K562 (cell line): Measurements from ENCODE around the gene CBFA2T2. TPM values are rescaled to one million over a fixed set of nuclear protein-coding genes. Genes with fewer than 3 reads are reported as not detected.
A peak's percentile ranks its signal among the peaks of the same experiment; 100 is the strongest.

Experiments used
- ATAC-seq: fragments of 200-7000 bp; cut with Tn5 transposase; 3 replicates; pipeline ENCODE4 v1.9.1; 2020; ENCODE audit warnings: moderate library complexity
- BruUV-seq: library from RNA; stranded (reverse); fragments of 400-500 nt; replicated peaks from 2 replicates; lab custom pipeline; 2021; lab: Mats Ljungman, UMichigan
- CTCF ChIA-PET: fragments of 300-600 bp; formaldehyde crosslinking; extraction: SDS; loops from one replicate; lab custom pipeline; 2021; ENCODE audit warnings: low intra/inter-chr PET ratio; lab: Yijun Ruan, JAX
- POLR2A ChIA-PET: fragments of 300-600, 350-650 bp; sonication (Branson Sonifier 250); formaldehyde crosslinking; extraction: SDS; loops from one replicate; lab custom pipeline; 2021; ENCODE audit warnings: antibody characterized with exemption, inconsistent platforms; lab: Yijun Ruan, JAX
- DNase-seq, 4 experiments: peaks; one replicate each; pipeline versions ENCODE4 v3.0.0 to v3.0.0-alpha.2; 2011 to 2018; ENCODE audit warnings: low spot score in 3 of 4, mixed read lengths in 3 of 4; ENCODE audit errors: extremely low read depth in 1 of 4
- FAIRE-seq: peaks from 2 replicates; lab custom pipeline; 2011; peaks lifted over from hg19 to GRCh38; lab: Jason Lieb, UNC
- H2AFZ ChIP-seq: 2 replicates; pipeline ENCODE4 v1.6.0; 2011; ENCODE audit warnings: low read depth, low read length, control low read depth, inconsistent platforms
- H3K27ac ChIP-seq: fragments of 200-600 bp; 3 replicates; pipeline ENCODE4 v1.8.0; 2011; ENCODE audit warnings: low read depth, mild to moderate bottlenecking, control low read depth, inconsistent platforms, low read length, moderate library complexity, mixed read lengths; ENCODE audit errors: extremely low read depth
- H3K27me3 ChIP-seq, 2 experiments: fragments of 300-600 bp in 1 of 2; 2 replicates in 1 of 2; 3 replicates in 1 of 2; pipeline versions ENCODE4 v1.6.0 to v1.8.0; 2011; ENCODE audit warnings: inconsistent platforms in 2 of 2, low read length in 2 of 2, mild to moderate bottlenecking in 1 of 2, mixed read lengths in 1 of 2, moderate library complexity in 1 of 2; ENCODE audit not compliant: control insufficient read depth in 2 of 2, insufficient read depth in 2 of 2
- H3K36me3 ChIP-seq: fragments of 300-600 bp; 3 replicates; pipeline ENCODE4 v1.8.0; 2011; ENCODE audit warnings: mild to moderate bottlenecking, low read length, inconsistent platforms; ENCODE audit not compliant: control insufficient read depth, insufficient read depth
- H3K4me1 ChIP-seq, 2 experiments: fragments of 200-600 bp in 1 of 2; replicated peaks in 1 of 2; 2 replicates in 1 of 2; 3 replicates in 1 of 2; pipeline versions ENCODE4 v1.5.1 to v1.8.0; 2011; ENCODE audit warnings: inconsistent platforms in 2 of 2, low read length in 2 of 2, mild to moderate bottlenecking in 1 of 2, mixed read lengths in 1 of 2, moderate library complexity in 1 of 2; ENCODE audit not compliant: control insufficient read depth in 2 of 2, insufficient read depth in 2 of 2
- H3K4me2 ChIP-seq: 2 replicates; pipeline ENCODE4 v1.6.1; 2011; ENCODE audit warnings: low read length, control low read depth, inconsistent platforms, mixed read lengths; ENCODE audit not compliant: insufficient read depth
- H3K4me3 ChIP-seq: fragments of 200-600 bp; sonication (generic), shearing (Covaris generic); 2 replicates; pipeline ENCODE4 v1.5.1; 2016; ENCODE audit warnings: control low read depth, inconsistent platforms
- H3K79me2 ChIP-seq: fragments of 200-600 bp; 3 replicates; pipeline ENCODE4 v1.8.0; 2011; ENCODE audit warnings: low read length, inconsistent platforms; ENCODE audit not compliant: control insufficient read depth, insufficient read depth
- H3K9ac ChIP-seq, 2 experiments: 2 replicates each; pipeline versions ENCODE4 v1.6.0 to v1.6.1; 2011; ENCODE audit warnings: low read depth in 2 of 2, low read length in 2 of 2, control low read depth in 1 of 2, inconsistent platforms in 1 of 2, mild to moderate bottlenecking in 1 of 2, mixed read lengths in 1 of 2; ENCODE audit not compliant: insufficient read depth in 1 of 2
- H3K9me1 ChIP-seq: one replicate; pipeline ENCODE4 v1.6.0; 2011; ENCODE audit warnings: inconsistent platforms, mild to moderate bottlenecking, low read length, moderate library complexity; ENCODE audit not compliant: control insufficient read depth, insufficient read depth
- H3K9me3 ChIP-seq: replicated peaks from 2 replicates; pipeline ENCODE4 v1.5.1; 2011; ENCODE audit warnings: low read depth, low read length, inconsistent platforms; ENCODE audit not compliant: control insufficient read depth, insufficient read depth
- H4K20me1 ChIP-seq: replicated peaks from 2 replicates; pipeline ENCODE4 v1.6.1; 2011; ENCODE audit warnings: low read length, inconsistent platforms, mixed read lengths; ENCODE audit not compliant: control insufficient read depth, insufficient read depth
- ARID3A ChIP-seq: IDR thresholded peaks from 2 replicates; pipeline ENCODE4 v1.6.1; 2012; ENCODE audit warnings: low read depth, low read length, improper control_type of control experiment, borderline replicate concordance
- FOXP4 ChIP-seq: sonication (generic); formaldehyde crosslinking; IDR thresholded peaks from 2 replicates; pipeline ENCODE4 v1.8.0; 2022; ENCODE audit warnings: mild to moderate bottlenecking, missing genetic modification reagents, borderline replicate concordance
- MBD2 ChIP-seq: sonication (generic); IDR thresholded peaks from 2 replicates; pipeline ENCODE4 v1.6.1; 2016; ENCODE audit warnings: low read depth, borderline replicate concordance
- POLR2AphosphoS5 ChIP-seq: IDR thresholded peaks from 2 replicates; pipeline ENCODE4 v1.6.1; 2011; ENCODE audit warnings: mild to moderate bottlenecking, low read depth, low read length, moderate library complexity; ENCODE audit not compliant: control insufficient read depth, insufficient read depth
- RBM15 ChIP-seq: fragments of 200-400 bp; formaldehyde crosslinking; IDR thresholded peaks from 2 replicates; pipeline ENCODE4 v1.6.1; 2018; ENCODE audit warnings: mild to moderate bottlenecking, low read length, moderate library complexity; ENCODE audit not compliant: insufficient read depth
- RBM17 ChIP-seq: fragments of 200-400 bp; formaldehyde crosslinking; IDR thresholded peaks from 2 replicates; pipeline ENCODE4 v1.6.1; 2017; ENCODE audit warnings: low read depth, mild to moderate bottlenecking, low read length, borderline replicate concordance
- RFX5 ChIP-seq: IDR thresholded peaks from 2 replicates; pipeline ENCODE4 v1.6.1; 2011; ENCODE audit warnings: low read depth, mild to moderate bottlenecking, improper control_type of control experiment, low read length
- SPI1 ChIP-seq: IDR thresholded peaks from 2 replicates; pipeline ENCODE4 v1.6.1; 2011; ENCODE audit warnings: low read depth, low read length, control low read depth, borderline replicate concordance
- ZC3H4 ChIP-seq: sonication (generic); formaldehyde crosslinking; IDR thresholded peaks from 2 replicates; pipeline ENCODE4 v1.9.0; 2021; ENCODE audit warnings: missing genetic modification reagents, borderline replicate concordance
- ZNF282 ChIP-seq: sonication (generic); formaldehyde crosslinking; IDR thresholded peaks from 2 replicates; pipeline ENCODE4 v1.8.1; 2023; ENCODE audit warnings: missing genetic modification reagents
- ZNF449 ChIP-seq: fragments of 250-450 bp; sonication (Bioruptor Pico); IDR thresholded peaks from 2 replicates; pipeline ENCODE4 v1.8.0; 2022; ENCODE audit warnings: moderate library complexity, mild to moderate bottlenecking, inconsistent platforms
- ZZZ3 ChIP-seq: fragments of 450-650 bp; IDR thresholded peaks from 2 replicates; pipeline ENCODE4 v1.6.1; 2016; ENCODE audit warnings: antibody characterized with exemption, mild to moderate bottlenecking, moderate library complexity
- WGBS: fragments of 100-300 bp; shearing (Covaris generic); methylation state at CpG from one replicate; pipeline ENCODE4 v1.1.6; 2016; ENCODE audit warnings: low coverage, mixed read lengths; ENCODE audit not compliant: insufficient coverage; ENCODE audit errors: missing lambda C conversion rate; 5-methylcytosine and 5-hydroxymethylcytosine counted together
- in situ Hi-C: fragments of 300-500 bp; cut with MboI; formaldehyde crosslinking; loops from 4 replicates; pipeline ENCODE4 v1.15.0; 2018; ENCODE audit warnings: inconsistent platforms, mixed read lengths
- intact Hi-C: fragments of 100-400 bp; cut with micrococcal nuclease; formaldehyde crosslinking; loops from 2 replicates; pipeline ENCODE4 v1.14.2; 2022
- polyA plus RNA-seq, 8 experiments: library from polyadenylated mRNA; depleted of rRNA in 4 of 8; stranded (reverse) in 5 of 8; unstranded in 3 of 8; fragments of >200 nt; fragmentation: Nextera tagmentation in 2 of 8; fragmentation: Illumina TruSeq in 1 of 8; extraction: Ambion mirVana in 2 of 8; extraction: Trizol in 1 of 8; gene quantifications; 2 replicates each; pipeline versions ENCODE4 v1.2.1 to v1.2.3, GENCODE V29; 2011 to 2014; ENCODE audit warnings: inconsistent platforms in 1 of 8, missing spikeins in 1 of 8
- total RNA-seq, 7 experiments: library from RNA; depleted of rRNA in 6 of 7; stranded (reverse); fragments of >200 nt in 6 of 7; fragmentation: Illumina TruSeq in 2 of 7; extraction: Trizol in 2 of 7; gene quantifications; 2 replicates each; pipeline versions ENCODE4 v1.2.1 to v1.2.3, GENCODE V29; 2011 to 2021; ENCODE audit warnings: low replicate concordance in 1 of 7
- TF ChIP-seq, protein P1 (sequence below): sonication (generic); formaldehyde crosslinking; IDR thresholded peaks from 2 replicates; pipeline ENCODE4 v1.8.0; 2022; ENCODE audit warnings: mild to moderate bottlenecking, missing genetic modification reagents

CBFA2T2 gene
- total and polyA plus RNA-seq, 9 of the 15 experiments (the other 6 are each of a cell fraction or from before 2014, with no cell fraction given), result 0.27 to 9.6 (median 5.8) TPM

GRCh38 chr20:33675136-33675959 is 185.5 kb downstream of the CBFA2T2 start:
- Histone ChIP-seq H3K36me3 (peaks cover 65% of the 10 kb centered on the region), H3K9ac (peak overlapping the region; percentile 61 to 99; a peak in 3 of 4 replicates), H2AFZ (peak overlapping the region; percentile 93), H3K9me3 (no peaks in the 10 kb centered on the region), H3K27me3 (no peaks in the 10 kb centered on the region), H3K79me2 (peaks cover 34% of the 10 kb centered on the region), H3K4me1 (peaks cover 17 to 56% of the 10 kb centered on the region in 2 experiments), H3K9me1 (peaks cover 5% of the 10 kb centered on the region), H3K4me3 (no peak overlapping the region), H3K4me2 (peak overlapping the region; percentile 76), H4K20me1 (peaks cover 8% of the 10 kb centered on the region; the same call in 1 of the 2 replicates), H3K27ac (no peak overlapping the region)
- no TSS peak for BruUV-seq
- intact Hi-C loops (no loop called here), in situ Hi-C loops (no loop called here)
- POLR2A ChIA-PET, result interaction anchor here (0.6 to 2.5 kb wide), 4 partner anchors 9 to 21 kb away, joined by 3 to 15 read pairs (median 5); partner anchors contain the start of gene ACTL10
- peak in 1 of 4 experiments; percentile 6 for DNase-seq
- no peak for ATAC-seq
- peak; percentile 86 for FAIRE-seq
- CTCF ChIA-PET, result no interaction called here
- 60% methylated on average over 16 of the region's 16 CpGs for WGBS
- no peak for TF ChIP-seq MBD2
- no peak for TF ChIP-seq RBM17
- no peak for TF ChIP-seq ZNF449 (CRISPR knock-in tag)
- TF ChIP-seq FOXP4 (CRISPR knock-in tag), result no peak
- 0 out of 2 replicates have a peak, but pooled peaks have one; percentile 9 for TF ChIP-seq SPI1
- no peak for TF ChIP-seq RFX5
- TF ChIP-seq ARID3A, result no peak
- no peak for TF ChIP-seq ZNF282 (CRISPR knock-in tag)
- TF ChIP-seq, protein P1, sequence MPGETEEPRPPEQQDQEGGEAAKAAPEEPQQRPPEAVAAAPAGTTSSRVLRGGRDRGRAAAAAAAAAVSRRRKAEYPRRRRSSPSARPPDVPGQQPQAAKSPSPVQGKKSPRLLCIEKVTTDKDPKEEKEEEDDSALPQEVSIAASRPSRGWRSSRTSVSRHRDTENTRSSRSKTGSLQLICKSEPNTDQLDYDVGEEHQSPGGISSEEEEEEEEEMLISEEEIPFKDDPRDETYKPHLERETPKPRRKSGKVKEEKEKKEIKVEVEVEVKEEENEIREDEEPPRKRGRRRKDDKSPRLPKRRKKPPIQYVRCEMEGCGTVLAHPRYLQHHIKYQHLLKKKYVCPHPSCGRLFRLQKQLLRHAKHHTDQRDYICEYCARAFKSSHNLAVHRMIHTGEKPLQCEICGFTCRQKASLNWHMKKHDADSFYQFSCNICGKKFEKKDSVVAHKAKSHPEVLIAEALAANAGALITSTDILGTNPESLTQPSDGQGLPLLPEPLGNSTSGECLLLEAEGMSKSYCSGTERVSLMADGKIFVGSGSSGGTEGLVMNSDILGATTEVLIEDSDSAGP, result no peak
- TF ChIP-seq ZZZ3, result no peak
- 0 out of 2 replicates have a peak, but pooled peaks have one; percentile 3 for TF ChIP-seq POLR2AphosphoS5
- TF ChIP-seq ZC3H4 (CRISPR knock-in tag), result no peak
- no peak for TF ChIP-seq RBM15
